ENCODE measurements around the gene MTRR.

The MTRR gene

DNA sequence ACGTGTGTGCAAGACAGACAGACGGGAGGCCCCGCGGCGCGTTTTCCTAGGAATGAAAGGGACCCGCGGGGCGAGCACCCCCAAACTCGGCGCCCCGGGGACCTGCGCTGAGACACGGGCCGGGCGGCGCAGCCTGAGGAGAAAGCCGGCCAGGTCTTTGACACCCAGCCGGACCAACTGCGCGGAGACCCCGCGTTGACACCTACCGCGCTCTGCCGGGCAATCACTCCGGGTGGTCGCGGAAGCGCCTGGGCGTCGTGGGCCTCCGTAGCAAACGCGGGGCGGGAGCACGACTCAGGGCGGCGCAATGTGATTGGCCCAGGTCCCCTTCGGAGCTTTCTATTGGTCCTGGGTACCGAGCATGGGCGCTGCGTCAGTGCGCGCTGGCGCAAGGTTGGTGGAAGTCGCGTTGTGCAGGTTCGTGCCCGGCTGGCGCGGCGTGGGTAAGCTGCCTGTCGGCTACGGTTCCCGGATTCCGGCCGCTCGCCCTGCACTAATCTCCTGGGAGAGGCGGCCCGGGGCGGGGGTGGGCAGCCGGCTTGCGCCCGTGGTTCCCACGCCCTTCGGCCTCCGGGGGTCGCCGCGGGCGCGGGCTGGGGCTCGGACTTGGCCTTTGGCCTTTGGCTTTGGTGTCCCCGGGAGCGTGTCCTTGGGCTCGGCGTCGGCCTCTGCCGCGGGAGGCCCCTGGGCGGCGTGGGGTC, at the start of gene MTRR, which contains the start of gene FASTKD3:
Gene MTRR, plus strand, starts transcription at position 376 of the 701 bp plus-strand sequence. CDS start 1,647 bp downstream, outside the sequence.
Gene FASTKD3, minus strand, starts transcription at position 259 of the 701 bp plus-strand sequence. CDS start 948 bp downstream, outside the sequence.
- no peak for TF ChIP-seq CTCF (IDR thresholded peaks at IDR 0.05; ENCODE audit: extremely low read depth, missing control alignments)
- peak; percentile 95 for DNase-seq (ENCODE audit: low spot score)

GRCh38 chr5:7822449-7822848, 46.5 kb upstream of the MTRR start:
- no peak for DNase-seq (ENCODE audit: low spot score)
- TF ChIP-seq CTCF (IDR thresholded peaks at IDR 0.05; ENCODE audit: extremely low read depth, missing control alignments) = no peak

GRCh38 chr5:7823594-7823993, 45.4 kb upstream of the MTRR start:
- no peak for TF ChIP-seq CTCF (IDR thresholded peaks at IDR 0.05; ENCODE audit: extremely low read depth, missing control alignments)
- DNase-seq (ENCODE audit: low spot score) = no peak

GRCh38 chr5:7824995-7825394, 44.0 kb upstream of the MTRR start:
- no peak for DNase-seq (ENCODE audit: low spot score)

GRCh38 chr5:7825630-7826029, 43.3 kb upstream of the MTRR start:
- DNase-seq (ENCODE audit: low spot score) = no peak
- TF ChIP-seq CTCF (IDR thresholded peaks at IDR 0.05; ENCODE audit: extremely low read depth, missing control alignments) = no peak

More at GRCh38 chr5:7824995-7825394, 44.0 kb upstream of the MTRR start:
- TF ChIP-seq CTCF (IDR thresholded peaks at IDR 0.05; ENCODE audit: extremely low read depth, missing control alignments) = no peak

GRCh38 chr5:7827610-7828009, 41.3 kb upstream of the MTRR start:
- no peak for TF ChIP-seq CTCF (IDR thresholded peaks at IDR 0.05; ENCODE audit: extremely low read depth, missing control alignments)
- DNase-seq (ENCODE audit: low spot score) = no peak

GRCh38 chr5:7828269-7828668, 40.7 kb upstream of the MTRR start:
- no peak for DNase-seq (ENCODE audit: low spot score)
- no peak for TF ChIP-seq CTCF (IDR thresholded peaks at IDR 0.05; ENCODE audit: extremely low read depth, missing control alignments)

Measured in GM20000 (cell line).